Upper lobe of left lung (tissue), 4 donors: Measurements from ENCODE around the gene AGAP1.

Experiments used
- CTCF ChIP-seq, 6 experiments: fragments of 450-650 bp in 4 of 6; fragments of 200-600 bp in 2 of 6; sonication (generic) in 2 of 6; IDR thresholded peaks; one replicate each; pipeline ENCODE4 v1.5.1; 2016 to 2019; ENCODE audit warnings: antibody characterized with exemption in 6 of 6
- EP300 ChIP-seq, 4 donors: sonication (generic); formaldehyde crosslinking; IDR thresholded peaks; one replicate each; pipeline ENCODE4 v1.5.1; 2017; ENCODE audit warnings: antibody characterized with exemption in 4 of 4, control low read depth in 2 of 4
- POLR2A ChIP-seq, 4 donors: fragments of 450-650 bp; IDR thresholded peaks; one replicate each; pipeline ENCODE4 v1.5.1; 2016 to 2017; ENCODE audit warnings: antibody characterized with exemption in 4 of 4, mild to moderate bottlenecking in 2 of 4
- POLR2AphosphoS5 ChIP-seq, 2 donors: sonication (generic); formaldehyde crosslinking; IDR thresholded peaks; one replicate each; pipeline ENCODE4 v1.5.1; 2017; ENCODE audit warnings: antibody characterized with exemption in 2 of 2

- TF ChIP-seq CTCF (IDR thresholded peaks at IDR 0.05), result no peak
- no peak for TF ChIP-seq POLR2A (IDR thresholded peaks at IDR 0.05)
- no peak for TF ChIP-seq POLR2AphosphoS5 (IDR thresholded peaks at IDR 0.05)
- no peak for TF ChIP-seq EP300 (IDR thresholded peaks at IDR 0.05)
These were observed 118.5 kb downstream of the AGAP1 start for GRCh38 chr2:235612181-235612950.
